SU-DHL-6 (cell line): ENCODE results near the gene GID4.

Experiments used
- H2AFZ ChIP-seq: fragments of 200-600 bp; sonication (generic); 2 replicates; pipeline ENCODE4 v1.6.1; 2014; ENCODE audit warnings: low read depth, mild to moderate bottlenecking, moderate library complexity, mixed read lengths, antibody characterized with exemption, low read length; ENCODE audit not compliant: severe bottlenecking
- H3F3A ChIP-seq: fragments of 200-600 bp; shearing (Covaris generic); 2 replicates; pipeline ENCODE4 v1.6.0; 2016; ENCODE audit warnings: antibody characterized with exemption, mild to moderate bottlenecking; ENCODE audit not compliant: insufficient read depth
- H3K27ac ChIP-seq: fragments of 200-600 bp; sonication (generic); 2 replicates; pipeline ENCODE4 v1.5.1; 2016; ENCODE audit warnings: low read depth, mild to moderate bottlenecking, low read length, moderate library complexity, mixed read lengths
- H3K27me3 ChIP-seq: fragments of 200-600 bp; sonication (generic), shearing (Covaris generic); 2 replicates; pipeline ENCODE4 v1.6.0; 2014; ENCODE audit warnings: mild to moderate bottlenecking, low read length
- H3K36me3 ChIP-seq: fragments of 200-600 bp; sonication (generic); 2 replicates; pipeline ENCODE4 v1.6.1; 2014; ENCODE audit warnings: mild to moderate bottlenecking, low read length, mixed read lengths
- H3K4me2 ChIP-seq: fragments of 300-600, 200-600 bp; shearing (Covaris generic), sonication (generic); 2 replicates; pipeline ENCODE4 v1.6.0; 2014; ENCODE audit warnings: low read length, low read depth, mild to moderate bottlenecking; ENCODE audit not compliant: poor library complexity, severe bottlenecking
- H3K4me3 ChIP-seq: fragments of 200-600 bp; sonication (generic); 2 replicates; pipeline ENCODE4 v1.5.1; 2014; ENCODE audit warnings: antibody characterized with exemption, low read length, mild to moderate bottlenecking, mixed read lengths; ENCODE audit not compliant: insufficient read depth, poor library complexity, severe bottlenecking
- H3K79me2 ChIP-seq: fragments of 200-600 bp; sonication (generic); 2 replicates; pipeline ENCODE4 v1.6.1; 2014; ENCODE audit warnings: mild to moderate bottlenecking, low read length, moderate library complexity; ENCODE audit not compliant: insufficient read depth
- H3K9ac ChIP-seq: fragments of 200-600 bp; sonication (generic); 2 replicates; pipeline ENCODE4 v1.7.0; 2014; ENCODE audit warnings: mild to moderate bottlenecking, low read length
- H3K9me2 ChIP-seq: fragments of 200-600 bp; sonication (generic); replicated peaks from 2 replicates; pipeline ENCODE4 v1.6.1; 2014; ENCODE audit warnings: low read length; ENCODE audit not compliant: insufficient read depth
- H3K9me3 ChIP-seq: fragments of 200-600 bp; sonication (generic); 2 replicates; pipeline ENCODE4 v1.6.1; 2014; ENCODE audit warnings: low read length, mixed read lengths; ENCODE audit not compliant: insufficient read depth
- H4K20me1 ChIP-seq: fragments of 200-600 bp; sonication (generic); 2 replicates; pipeline ENCODE4 v1.6.1; 2014; ENCODE audit warnings: low read depth, mild to moderate bottlenecking, antibody characterized with exemption, low read length, moderate library complexity, mixed read lengths
- EZH2phosphoT487 ChIP-seq: fragments of 200-600 bp; sonication (generic), shearing (Covaris generic); conservative IDR thresholded peaks from 2 replicates; pipeline ENCODE4 v1.6.1; 2018; ENCODE audit warnings: mild to moderate bottlenecking, antibody characterized with exemption, low read length, moderate library complexity, mixed read lengths
- TF ChIP-seq, protein P1 (sequence below): fragments of 200-600 bp; sonication (generic); IDR thresholded peaks from one replicate; pipeline ENCODE4 v1.5.1; 2017; ENCODE audit warnings: antibody characterized with exemption, mild to moderate bottlenecking, low read length, moderate library complexity; ENCODE audit not compliant: insufficient read depth, poor library complexity, severe bottlenecking

The GID4 gene

GRCh38 chr17:18109935-18110485, 70.8 kb downstream of the GID4 start:
- no peaks in the 10 kb centered on the region for H3K27me3 ChIP-seq
- H3K9ac ChIP-seq, result no peak overlapping the region
- no peak overlapping the region for H3K27ac ChIP-seq
- no peak overlapping the region for H3K4me3 ChIP-seq
- H2AFZ ChIP-seq, result no peak overlapping the region
- H3F3A ChIP-seq, result no peaks in the 10 kb centered on the region
- H3K79me2 ChIP-seq, result no peaks in the 10 kb centered on the region
- TF ChIP-seq, protein P1, sequence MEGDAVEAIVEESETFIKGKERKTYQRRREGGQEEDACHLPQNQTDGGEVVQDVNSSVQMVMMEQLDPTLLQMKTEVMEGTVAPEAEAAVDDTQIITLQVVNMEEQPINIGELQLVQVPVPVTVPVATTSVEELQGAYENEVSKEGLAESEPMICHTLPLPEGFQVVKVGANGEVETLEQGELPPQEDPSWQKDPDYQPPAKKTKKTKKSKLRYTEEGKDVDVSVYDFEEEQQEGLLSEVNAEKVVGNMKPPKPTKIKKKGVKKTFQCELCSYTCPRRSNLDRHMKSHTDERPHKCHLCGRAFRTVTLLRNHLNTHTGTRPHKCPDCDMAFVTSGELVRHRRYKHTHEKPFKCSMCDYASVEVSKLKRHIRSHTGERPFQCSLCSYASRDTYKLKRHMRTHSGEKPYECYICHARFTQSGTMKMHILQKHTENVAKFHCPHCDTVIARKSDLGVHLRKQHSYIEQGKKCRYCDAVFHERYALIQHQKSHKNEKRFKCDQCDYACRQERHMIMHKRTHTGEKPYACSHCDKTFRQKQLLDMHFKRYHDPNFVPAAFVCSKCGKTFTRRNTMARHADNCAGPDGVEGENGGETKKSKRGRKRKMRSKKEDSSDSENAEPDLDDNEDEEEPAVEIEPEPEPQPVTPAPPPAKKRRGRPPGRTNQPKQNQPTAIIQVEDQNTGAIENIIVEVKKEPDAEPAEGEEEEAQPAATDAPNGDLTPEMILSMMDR, result no peak
- TF ChIP-seq EZH2phosphoT487, result no peak
- no peaks in the 10 kb centered on the region for H3K36me3 ChIP-seq
- no peaks in the 10 kb centered on the region for H3K9me3 ChIP-seq
- no peak overlapping the region for H3K4me2 ChIP-seq
- no peaks in the 10 kb centered on the region for H4K20me1 ChIP-seq
- H3K9me2 ChIP-seq, result no peaks in the 10 kb centered on the region

DNA sequence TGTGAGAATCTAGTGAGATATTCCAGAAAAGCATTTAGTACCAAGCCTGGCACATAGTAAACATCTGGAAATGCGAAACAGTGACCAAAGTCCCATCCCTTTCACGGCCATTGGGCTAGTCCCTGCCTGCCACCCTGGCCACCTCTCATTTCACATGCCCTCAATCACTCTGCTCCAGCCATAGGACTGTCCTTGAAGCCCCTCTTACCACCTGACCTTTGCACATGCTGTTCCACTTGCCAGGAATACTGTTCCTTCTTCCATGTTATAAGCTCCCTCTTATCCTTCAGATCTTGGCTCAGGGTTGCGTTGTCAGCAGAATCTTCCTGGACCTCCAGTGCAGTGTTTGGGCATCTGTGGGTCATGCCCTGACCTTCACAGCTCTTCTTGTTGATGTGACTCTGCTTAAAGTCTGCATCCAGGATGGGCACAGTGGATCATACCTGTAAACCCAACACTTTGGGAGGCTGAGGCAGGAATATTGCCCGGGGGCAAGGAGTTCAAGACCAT, 71.5 kb downstream of the GID4 start:
- TF ChIP-seq EZH2phosphoT487, result no peak
- TF ChIP-seq, protein P1, result no peak
- Histone ChIP-seq H3F3A (no peaks in the 10 kb centered on the region), H3K79me2 (no peaks in the 10 kb centered on the region), H3K9me3 (no peaks in the 10 kb centered on the region), H3K4me2 (no peak overlapping the region), H3K27me3 (no peaks in the 10 kb centered on the region), H3K9ac (no peak overlapping the region), H3K9me2 (no peaks in the 10 kb centered on the region), H3K27ac (no peak overlapping the region), H2AFZ (no peak overlapping the region), H3K36me3 (no peaks in the 10 kb centered on the region), H4K20me1 (no peaks in the 10 kb centered on the region), H3K4me3 (no peak overlapping the region)

- Histone ChIP-seq H3K4me3 (no peak overlapping the region), H3K9me2 (no peaks in the 10 kb centered on the region), H3K79me2 (no peaks in the 10 kb centered on the region), H3K9me3 (no peaks in the 10 kb centered on the region), H4K20me1 (no peaks in the 10 kb centered on the region), H3K36me3 (no peaks in the 10 kb centered on the region), H3K4me2 (no peak overlapping the region), H3K27me3 (no peaks in the 10 kb centered on the region), H3F3A (no peaks in the 10 kb centered on the region), H3K27ac (no peak overlapping the region), H2AFZ (no peak overlapping the region), H3K9ac (no peak overlapping the region)
- TF ChIP-seq, protein P1, result no peak
- no peak for TF ChIP-seq EZH2phosphoT487
Measured at GRCh38 chr17:18111330-18111971, 72.2 kb downstream of the GID4 start.
